GM19395 (cell line): ENCODE measurements around the gene LTBP1.
"Not testable (repeated sequence)": the region's sequence is repeated elsewhere in the genome, so short reads cannot be mapped to it uniquely, and the experiment has no call there.

Experiments used
- ATAC-seq: cut with Tn5 transposase; IDR thresholded peaks from one replicate; pipeline ENCODE4 v1.9.1; 2021; ENCODE audit warnings: mild to moderate bottlenecking, moderate library complexity; ENCODE audit not compliant: unreplicated experiment

LTBP1 gene

DNA sequence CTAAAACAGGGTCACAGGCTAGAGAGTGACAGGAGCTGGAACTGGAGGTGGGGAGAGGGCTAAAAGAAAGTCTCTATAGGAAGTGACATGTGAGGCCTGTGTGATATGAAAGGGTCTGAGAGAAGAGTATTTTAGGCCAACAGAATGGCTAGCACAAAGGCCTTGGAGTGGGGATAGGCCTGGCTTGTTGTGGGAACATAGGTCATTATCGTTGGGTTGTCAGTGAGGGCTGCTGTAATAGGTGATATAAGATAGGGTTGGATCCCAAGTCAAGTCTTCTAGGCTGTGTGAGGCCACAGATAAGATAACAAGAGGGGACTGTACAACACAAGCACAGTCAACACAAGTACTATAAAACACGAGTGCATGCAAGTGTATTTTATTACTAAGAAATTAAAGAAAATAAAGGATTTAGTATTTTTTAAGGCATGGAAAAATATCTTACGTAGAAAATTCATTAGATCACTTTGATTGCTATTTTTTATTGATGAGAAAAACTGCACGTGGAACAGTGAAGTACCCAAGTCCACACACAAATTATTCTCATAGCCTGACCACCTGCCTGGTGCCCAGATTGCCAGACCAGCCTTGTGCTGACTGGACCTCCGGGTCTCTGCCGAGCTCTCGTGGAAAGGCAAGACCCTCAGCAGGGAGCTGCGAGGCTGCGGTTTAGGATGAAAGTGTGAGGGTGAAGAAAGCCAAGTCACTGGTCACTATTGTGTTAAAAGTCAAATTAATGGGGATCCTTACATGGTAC lies 14.1 kb downstream of the LTBP1 start:
- no peak for ATAC-seq

GRCh38 chr2:32962690-32963089 lies 15.9 kb downstream of the LTBP1 start:
- ATAC-seq: no peak

- ATAC-seq: no peak
Observed at GRCh38 chr2:32963941-32964340, 17.2 kb downstream of the LTBP1 start.

GRCh38 chr2:32965523-32966171 lies 18.9 kb downstream of the LTBP1 start:
- ATAC-seq: no peak

DNA sequence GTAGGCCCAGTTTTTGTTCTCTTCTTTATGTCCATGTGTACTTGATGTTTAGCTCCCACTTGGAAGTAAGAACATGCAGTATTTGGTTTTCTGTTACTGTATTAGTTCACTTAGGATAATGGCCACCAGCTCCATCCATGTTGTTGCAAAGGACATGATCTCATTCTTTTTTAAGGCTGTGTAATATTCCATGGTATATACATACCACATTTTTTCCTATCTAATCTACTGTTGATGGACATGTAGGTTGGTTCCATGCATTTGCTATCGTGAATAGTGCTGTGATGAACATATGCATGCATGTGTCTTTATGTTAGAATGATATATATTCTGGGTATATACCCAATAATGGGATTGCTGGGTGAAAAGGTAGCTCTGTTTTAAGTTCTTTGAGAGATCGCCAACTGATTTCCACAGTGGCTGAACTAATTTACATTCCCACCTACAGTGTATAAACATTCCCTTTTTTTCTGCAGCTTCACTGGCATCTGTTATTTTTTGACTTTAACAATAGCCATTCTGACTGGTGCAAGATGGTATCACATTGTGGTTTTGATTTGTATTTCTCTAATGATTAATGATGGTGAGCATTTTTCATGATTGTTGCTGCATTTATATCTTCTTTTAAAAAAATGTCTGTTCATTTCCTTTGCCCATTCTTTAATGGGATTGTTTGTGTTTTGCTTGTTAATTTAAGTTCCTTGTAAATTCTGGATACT lies 22.9 kb downstream of the LTBP1 start:
- no peak for ATAC-seq

DNA sequence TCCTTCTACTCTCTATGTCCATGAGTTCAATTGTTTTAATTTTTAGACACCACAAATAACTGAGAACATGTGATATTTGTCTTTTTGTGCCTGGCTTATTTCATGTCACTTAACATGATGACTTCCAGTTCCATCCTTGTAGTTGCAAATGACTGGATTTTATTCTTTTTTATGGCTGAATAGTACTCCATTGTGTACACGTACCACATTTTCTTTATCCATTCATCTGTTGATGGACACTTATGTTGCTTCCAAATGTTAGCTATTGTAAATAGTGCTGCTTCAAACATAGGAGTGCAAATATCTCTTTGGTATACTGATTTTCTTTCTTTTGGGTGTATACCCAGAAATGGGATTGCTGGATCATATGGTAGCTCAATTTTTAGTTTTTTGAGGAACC lies 27.0 kb downstream of the LTBP1 start:
- ATAC-seq: not testable (repeated sequence)

DNA sequence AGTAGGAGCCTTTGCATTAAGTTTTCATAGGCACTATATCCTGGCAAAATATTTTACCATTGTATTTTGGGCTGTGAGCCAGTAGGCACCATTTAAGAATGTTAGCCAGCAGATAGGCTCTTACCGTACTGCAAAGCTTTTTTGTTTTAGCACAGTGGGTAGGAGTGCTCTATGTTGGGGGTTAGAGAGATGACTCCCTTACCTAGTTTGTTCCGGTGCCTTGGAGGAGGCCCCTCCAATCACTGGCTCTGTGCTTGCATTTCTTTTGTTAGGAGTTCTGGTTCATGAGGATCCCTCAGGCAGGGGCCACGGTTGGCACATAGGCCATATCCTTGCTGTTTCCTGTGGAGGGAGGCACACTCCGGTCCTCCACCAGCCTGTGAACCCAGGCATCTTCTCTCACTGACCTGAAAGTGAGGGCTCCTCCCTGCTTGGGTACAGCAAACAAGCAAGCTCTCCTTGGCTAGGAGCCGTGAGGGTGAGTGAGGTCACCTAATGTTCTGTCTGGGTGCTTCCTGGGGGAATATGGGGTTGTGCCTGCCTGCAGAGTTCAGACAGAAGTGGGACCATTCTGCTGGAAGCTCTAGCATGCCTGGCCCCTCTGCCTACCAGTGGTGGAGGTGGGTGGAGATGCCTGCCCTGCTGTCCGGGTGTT lies 29.8 kb downstream of the LTBP1 start:
- no peak for ATAC-seq

- no peak for ATAC-seq
Observed at GRCh38 chr2:32977228-32977758, 30.5 kb downstream of the LTBP1 start.

DNA sequence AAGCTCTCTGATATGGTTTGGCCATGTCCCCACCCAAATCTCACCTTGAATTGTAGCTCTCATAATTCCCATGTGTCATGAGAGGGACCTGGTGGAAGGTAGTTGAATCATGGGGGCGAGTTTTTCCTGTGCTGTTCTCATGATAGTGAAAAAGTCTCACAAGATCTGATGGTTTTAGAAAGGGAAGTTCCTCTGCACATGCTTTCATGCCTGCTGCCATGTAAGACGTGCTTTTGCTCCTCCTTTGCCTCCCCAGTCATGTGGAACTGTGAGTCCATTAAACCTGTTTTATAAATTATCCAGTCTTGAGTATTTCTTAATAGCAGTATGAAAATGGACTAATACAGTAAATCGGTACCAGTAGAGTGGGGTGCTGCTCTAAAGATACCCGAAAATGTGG lies 34.9 kb downstream of the LTBP1 start:
- ATAC-seq: no peak

DNA sequence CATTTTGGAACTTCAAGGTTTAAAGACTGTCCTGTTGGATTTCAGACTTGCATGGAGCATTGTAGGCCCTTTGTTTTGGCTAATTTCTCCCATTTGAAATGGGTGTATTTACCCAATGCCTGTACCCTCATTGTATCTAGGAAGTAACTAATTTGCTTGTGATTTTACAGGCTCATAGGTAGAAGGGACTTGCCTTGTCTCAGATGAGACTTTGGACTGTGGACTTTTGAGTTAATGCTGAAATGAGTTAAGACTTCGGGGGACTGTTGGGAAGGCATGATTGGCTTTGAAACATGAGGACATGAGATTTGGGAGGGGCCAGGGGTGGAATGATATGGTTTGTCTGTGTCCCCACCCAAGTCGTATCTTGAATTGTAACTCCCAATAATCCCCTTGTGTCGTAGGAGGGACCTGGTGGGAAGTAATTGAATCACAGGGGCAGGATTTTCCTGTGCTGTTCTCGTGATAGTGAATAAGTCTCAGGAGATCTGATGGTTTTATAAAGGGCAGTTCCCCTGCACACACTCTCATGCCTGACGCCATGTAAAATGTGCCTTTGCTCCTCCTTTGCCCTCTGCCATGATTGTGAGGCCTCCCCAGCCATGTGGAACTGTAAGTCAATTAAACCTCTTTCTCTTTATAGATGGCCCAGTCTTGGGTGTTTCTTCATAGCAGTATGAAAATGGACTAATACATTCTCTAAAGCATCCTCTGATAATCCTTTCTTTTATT lies 36.6 kb downstream of the LTBP1 start:
- not testable (repeated sequence) for ATAC-seq

DNA sequence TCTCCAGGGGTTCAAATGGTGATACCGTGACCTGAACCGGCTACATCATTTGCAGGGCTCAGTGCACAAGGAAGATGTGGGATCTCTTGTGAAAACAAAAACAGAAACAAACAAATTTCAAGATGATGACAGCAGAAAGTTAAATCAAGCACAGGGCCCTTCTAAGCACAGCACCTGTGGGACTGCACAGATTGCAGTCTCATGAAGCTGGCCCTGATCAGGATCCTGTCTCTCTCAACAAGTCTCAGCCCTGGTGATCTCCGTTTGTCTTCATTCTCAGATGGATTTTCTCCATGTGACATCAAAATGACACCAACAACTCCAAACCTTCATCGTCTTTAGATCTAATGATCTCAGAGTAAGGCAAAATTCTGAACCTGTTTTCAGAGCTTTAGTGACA lies 39.7 kb downstream of the LTBP1 start:
- ATAC-seq: no peak

DNA sequence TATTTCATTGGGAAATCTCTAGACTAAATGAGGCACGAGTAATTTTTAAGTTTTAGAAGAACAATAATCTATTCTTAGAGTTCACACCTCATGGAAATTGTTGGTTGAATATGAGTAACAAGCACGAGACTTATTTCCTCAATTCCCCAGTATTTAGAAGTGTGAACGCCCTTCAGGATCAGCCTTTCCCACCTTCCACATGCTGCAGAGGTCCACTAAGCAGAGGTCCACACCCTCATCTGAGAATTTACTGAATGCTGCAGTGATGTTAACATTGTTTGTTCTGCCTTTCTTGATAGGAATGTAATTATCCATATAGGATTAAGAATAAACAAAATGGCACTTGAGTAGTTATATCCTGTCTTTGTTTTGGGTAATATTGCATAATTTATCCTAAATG lies 41.8 kb downstream of the LTBP1 start:
- ATAC-seq: no peak

GRCh38 chr2:32990556-32990955 lies 43.8 kb downstream of the LTBP1 start:
- no peak for ATAC-seq

GRCh38 chr2:32991091-32991845 lies 44.5 kb downstream of the LTBP1 start:
- ATAC-seq: no peak

GRCh38 chr2:32993005-32993539 lies 46.3 kb downstream of the LTBP1 start:
- no peak for ATAC-seq

GRCh38 chr2:32997705-32998104 lies 51.0 kb downstream of the LTBP1 start:
- ATAC-seq: no peak

DNA sequence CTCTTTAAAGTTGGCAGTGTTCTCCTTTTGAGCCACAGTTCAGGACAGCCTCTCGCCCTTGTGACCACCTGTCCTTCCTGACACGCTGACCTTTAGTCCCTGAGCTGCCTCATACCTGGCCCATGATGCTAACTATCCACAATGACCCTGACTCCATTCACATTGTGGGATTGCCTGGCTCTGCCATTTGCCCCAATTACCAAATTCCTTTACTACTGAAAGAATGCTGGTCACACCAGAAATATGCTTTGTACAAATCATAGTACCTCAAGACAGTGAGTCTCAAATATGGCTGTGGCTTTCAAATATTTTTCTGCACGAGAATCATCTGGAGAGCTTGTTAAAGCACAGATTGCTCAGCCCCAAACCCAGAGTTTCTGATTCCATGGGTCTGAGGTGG lies 54.2 kb downstream of the LTBP1 start:
- no peak for ATAC-seq

- no peak for ATAC-seq
Observed at GRCh38 chr2:33001823-33002222, 55.1 kb downstream of the LTBP1 start.

DNA sequence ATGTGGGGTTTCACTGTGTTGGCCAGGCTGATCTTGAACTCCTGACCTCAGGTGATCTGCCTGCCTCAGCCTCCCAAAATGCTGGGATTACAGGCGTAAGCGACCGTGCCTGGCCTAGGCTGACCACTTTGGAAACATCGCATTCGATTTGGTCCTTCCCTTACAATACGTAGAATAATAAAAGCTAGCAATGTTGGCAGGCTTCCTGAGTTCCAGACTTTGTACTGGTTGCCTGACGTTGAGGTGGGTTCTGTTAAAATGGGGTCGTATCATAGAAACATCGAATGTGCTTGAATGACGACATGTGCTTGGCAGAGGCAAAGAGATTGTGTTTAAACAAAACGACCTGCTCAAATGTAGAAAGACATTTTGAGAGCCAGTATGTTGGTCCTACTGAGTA lies 56.1 kb downstream of the LTBP1 start:
- no peak for ATAC-seq

- no peak for ATAC-seq
Observed at GRCh38 chr2:33005057-33005456, 58.3 kb downstream of the LTBP1 start.
